Kidney (tissue), 14 donors: ENCODE results near the gene KIF6. TPM values are rescaled to one million over a fixed set of nuclear protein-coding genes. Genes with fewer than 3 reads are reported as not detected.
A peak's percentile ranks its signal among the peaks of the same experiment; 100 is the strongest.

Experiments used
- DNase-seq, 5 donors: peaks; one replicate each; pipeline ENCODE4 v3.0.0-alpha.2; 2013 to 2020
- FAIRE-seq: peaks from 2 replicates; lab custom pipeline; 2012; peaks lifted over from hg19 to GRCh38; lab: Jason Lieb, UNC
- H3K27ac ChIP-seq, 2 donors: one replicate each; pipeline ENCODE4 v1.7.0; 2013; ENCODE audit warnings: low read depth in 2 of 2, low read length in 2 of 2, inconsistent platforms in 1 of 2
- H3K27me3 ChIP-seq: one replicate; pipeline ENCODE4 v1.7.1; 2013; ENCODE audit warnings: low read length, inconsistent platforms; ENCODE audit not compliant: control insufficient read depth, insufficient read depth
- H3K36me3 ChIP-seq, 3 donors: one replicate each; pipeline versions ENCODE4 v1.7.0 to v1.7.1; 2013; ENCODE audit warnings: low read length in 3 of 3, control low read depth in 1 of 3, inconsistent platforms in 1 of 3; ENCODE audit not compliant: insufficient read depth in 3 of 3, control insufficient read depth in 2 of 3
- H3K4me1 ChIP-seq, 3 donors: one replicate each; pipeline versions ENCODE4 v1.7.0 to v1.7.1; 2013; ENCODE audit warnings: low read length in 3 of 3, inconsistent platforms in 1 of 3, low read depth in 1 of 3; ENCODE audit not compliant: control insufficient read depth in 2 of 3, insufficient read depth in 2 of 3
- H3K4me3 ChIP-seq, 3 donors: one replicate each; pipeline versions ENCODE4 v1.7.0 to v1.8.1; 2013; ENCODE audit warnings: low read length in 3 of 3, control low read depth in 1 of 3, inconsistent platforms in 1 of 3
- H3K9ac ChIP-seq, 3 donors: one replicate each; pipeline versions ENCODE4 v1.7.0 to v1.7.1; 2013; ENCODE audit warnings: low read length in 3 of 3, control low read depth in 1 of 3, inconsistent platforms in 1 of 3
- H3K9me3 ChIP-seq, 3 donors: one replicate each; pipeline versions ENCODE4 v1.7.0 to v1.7.1; 2013; ENCODE audit warnings: low read length in 3 of 3, control low read depth in 1 of 3, inconsistent platforms in 1 of 3; ENCODE audit not compliant: control insufficient read depth in 2 of 3, insufficient read depth in 1 of 3
- intact Hi-C: fragments of 100-400 bp; cut with DNase I; formaldehyde crosslinking; loops from one replicate; pipeline ENCODE4 v1.11.1; 2022
- polyA plus RNA-seq: library from polyadenylated mRNA; stranded (reverse); fragments of 350-450 nt; fragmentation: Illumina TruSeq; extraction: RNeasy Lipid Tissue Mini Kit (QIAGEN cat#74804); gene quantifications from one replicate; pipeline ENCODE4 v1.2.3, GENCODE V29; 2014; ENCODE audit warnings: low read depth, low replicate concordance; ENCODE audit not compliant: insufficient read depth
- total RNA-seq: library from RNA; stranded (reverse); fragmentation: NEBNext Ultra II Directional; extraction: Animal tissue kit (Norgen Biotek cat#: 25700); gene quantifications from one replicate; pipeline ENCODE4 v1.2.1, GENCODE V29; 2021
- TF ChIP-seq, protein P1 (sequence below): IDR thresholded peaks from 3 replicates; pipeline ENCODE4 v1.5.1; 2012; ENCODE audit warnings: mild to moderate bottlenecking, moderate library complexity, borderline replicate concordance; ENCODE audit not compliant: insufficient read depth; ENCODE audit errors: extremely low read depth
- donor health status: control.
- donor health status: control.
- donor health status: control.
- donor health status: control.
- donor health status: control.
- donor health status: DM: yes; HTN: yes; CAD: no.
- donor health status: Normal renal cell carcinoma (clear cell type).

Gene KIF6
- total and polyA plus RNA-seq, 2 donors from 2014 or later, result 1.7 to 2.9 TPM

DNA sequence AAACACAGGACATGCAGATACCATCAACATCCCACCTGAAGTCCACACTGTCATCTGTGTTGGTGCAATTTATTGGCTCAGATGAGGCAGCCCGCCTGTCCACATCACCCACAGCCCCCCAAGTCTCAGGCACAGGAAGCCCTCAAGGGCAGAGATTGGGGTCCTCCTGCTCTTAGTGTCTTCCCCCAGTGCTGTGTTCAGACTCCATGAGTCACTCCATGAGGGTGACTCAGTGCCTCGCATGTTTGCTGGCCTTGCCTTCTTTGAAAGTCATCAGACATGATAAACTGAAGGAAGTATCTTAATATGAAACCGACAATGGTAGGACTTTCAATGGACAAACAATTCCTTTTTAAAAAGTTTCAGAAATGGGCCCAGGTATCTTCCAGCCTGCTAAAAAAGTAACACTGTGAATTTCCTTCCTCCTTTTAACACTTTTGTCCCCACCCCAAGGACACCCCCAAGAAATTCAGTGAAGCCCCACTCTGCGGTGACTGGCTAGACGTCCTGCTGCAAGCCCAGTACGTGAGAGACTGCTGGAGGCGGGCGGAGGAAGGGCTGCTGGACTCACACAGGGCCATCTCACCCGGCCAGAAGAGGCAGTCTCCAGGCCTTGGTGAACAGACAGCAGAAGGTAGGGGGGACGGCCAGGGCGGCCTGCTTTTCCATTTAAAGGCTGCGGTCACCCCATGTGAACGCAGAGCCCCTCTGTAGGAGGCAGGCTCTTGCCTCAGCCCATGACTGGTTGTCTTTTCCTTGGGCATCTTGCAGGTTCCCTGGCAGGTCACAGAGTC, 359.7 kb downstream of the KIF6 start:
- Histone ChIP-seq H3K9me3 (no peaks in the 10 kb centered on the region), H3K36me3 (no peaks in the 10 kb centered on the region), H3K27me3 (no peaks in the 10 kb centered on the region), H3K4me3 (no peak overlapping the region), H3K27ac (no peak overlapping the region), H3K4me1 (peaks cover 0 to 4% (median 0%) of the 10 kb centered on the region in 3 donors), H3K9ac (no peak overlapping the region)
- TF ChIP-seq, protein P1, sequence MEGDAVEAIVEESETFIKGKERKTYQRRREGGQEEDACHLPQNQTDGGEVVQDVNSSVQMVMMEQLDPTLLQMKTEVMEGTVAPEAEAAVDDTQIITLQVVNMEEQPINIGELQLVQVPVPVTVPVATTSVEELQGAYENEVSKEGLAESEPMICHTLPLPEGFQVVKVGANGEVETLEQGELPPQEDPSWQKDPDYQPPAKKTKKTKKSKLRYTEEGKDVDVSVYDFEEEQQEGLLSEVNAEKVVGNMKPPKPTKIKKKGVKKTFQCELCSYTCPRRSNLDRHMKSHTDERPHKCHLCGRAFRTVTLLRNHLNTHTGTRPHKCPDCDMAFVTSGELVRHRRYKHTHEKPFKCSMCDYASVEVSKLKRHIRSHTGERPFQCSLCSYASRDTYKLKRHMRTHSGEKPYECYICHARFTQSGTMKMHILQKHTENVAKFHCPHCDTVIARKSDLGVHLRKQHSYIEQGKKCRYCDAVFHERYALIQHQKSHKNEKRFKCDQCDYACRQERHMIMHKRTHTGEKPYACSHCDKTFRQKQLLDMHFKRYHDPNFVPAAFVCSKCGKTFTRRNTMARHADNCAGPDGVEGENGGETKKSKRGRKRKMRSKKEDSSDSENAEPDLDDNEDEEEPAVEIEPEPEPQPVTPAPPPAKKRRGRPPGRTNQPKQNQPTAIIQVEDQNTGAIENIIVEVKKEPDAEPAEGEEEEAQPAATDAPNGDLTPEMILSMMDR, result no peak
- DNase-seq (no peak), FAIRE-seq (no peak)
- intact Hi-C loops, result no loop called here

DNA sequence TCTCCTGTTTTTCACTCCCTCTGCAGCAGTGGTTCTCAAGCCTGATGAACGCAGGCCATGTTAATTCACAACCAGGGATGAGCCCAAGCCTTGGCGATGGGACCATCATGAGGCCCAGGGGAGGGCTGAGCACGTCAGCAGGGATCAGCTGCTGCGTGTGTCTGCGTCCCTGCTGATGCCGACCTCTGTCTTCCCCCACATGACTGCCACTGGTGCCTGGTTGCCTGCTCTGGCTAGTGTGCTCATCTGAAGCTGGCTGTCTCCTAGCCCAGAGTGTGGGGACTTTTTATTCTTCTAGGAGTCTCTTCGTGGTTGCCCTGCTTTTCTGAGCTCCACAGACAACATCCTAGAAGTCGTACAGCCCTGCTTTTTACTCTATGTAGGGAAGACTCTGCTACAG, 361.9 kb downstream of the KIF6 start:
- Histone ChIP-seq H3K27me3 (no peaks in the 10 kb centered on the region), H3K4me3 (no peak overlapping the region), H3K9ac (no peak overlapping the region), H3K27ac (no peak overlapping the region), H3K9me3 (no peaks in the 10 kb centered on the region), H3K36me3 (no peaks in the 10 kb centered on the region), H3K4me1 (peaks cover 0 to 4% (median 0%) of the 10 kb centered on the region in 3 donors)
- TF ChIP-seq, protein P1, result no peak
- DNase-seq (no peak), FAIRE-seq (no peak)
- intact Hi-C loops, result no loop called here

DNA sequence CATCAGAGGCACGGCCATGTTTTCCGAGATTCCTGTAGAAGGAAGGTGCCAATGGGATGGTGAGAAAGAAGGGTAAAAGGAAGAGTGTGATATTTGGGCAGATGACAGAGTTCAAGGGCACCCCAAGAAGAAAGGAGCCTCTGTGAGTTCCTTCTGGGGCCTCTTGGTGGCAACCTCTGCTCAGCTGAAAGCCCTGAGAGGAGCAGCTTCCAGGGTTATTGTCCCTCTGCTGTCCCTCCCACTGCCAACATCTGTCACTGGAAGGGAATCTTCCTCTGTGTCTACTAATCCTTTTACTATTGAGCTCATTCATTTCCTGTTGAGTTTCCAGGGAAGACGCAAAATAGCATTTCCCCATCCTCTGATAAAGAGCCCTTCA, 362.7 kb downstream of the KIF6 start:
- Histone ChIP-seq H3K9me3 (no peaks in the 10 kb centered on the region), H3K4me1 (peaks cover 0 to 4% (median 0%) of the 10 kb centered on the region in 3 donors), H3K27ac (no peak overlapping the region), H3K9ac (peak overlapping the region in 1 of 3 donors; percentile 12), H3K36me3 (no peaks in the 10 kb centered on the region), H3K27me3 (no peaks in the 10 kb centered on the region), H3K4me3 (no peak overlapping the region)
- DNase-seq, result peak in 2 of 5 donors; percentile 34 to 37
- intact Hi-C loops, result no loop called here
- FAIRE-seq, result no peak
- TF ChIP-seq, protein P1, result no peak
